GM21526 (cell line): ENCODE data around the gene MED10.

Experiments used
- ATAC-seq: cut with Tn5 transposase; IDR thresholded peaks from one replicate; pipeline ENCODE4 v1.9.1; 2021; ENCODE audit warnings: moderate library complexity; ENCODE audit not compliant: unreplicated experiment, low FRiP score

Gene MED10

DNA sequence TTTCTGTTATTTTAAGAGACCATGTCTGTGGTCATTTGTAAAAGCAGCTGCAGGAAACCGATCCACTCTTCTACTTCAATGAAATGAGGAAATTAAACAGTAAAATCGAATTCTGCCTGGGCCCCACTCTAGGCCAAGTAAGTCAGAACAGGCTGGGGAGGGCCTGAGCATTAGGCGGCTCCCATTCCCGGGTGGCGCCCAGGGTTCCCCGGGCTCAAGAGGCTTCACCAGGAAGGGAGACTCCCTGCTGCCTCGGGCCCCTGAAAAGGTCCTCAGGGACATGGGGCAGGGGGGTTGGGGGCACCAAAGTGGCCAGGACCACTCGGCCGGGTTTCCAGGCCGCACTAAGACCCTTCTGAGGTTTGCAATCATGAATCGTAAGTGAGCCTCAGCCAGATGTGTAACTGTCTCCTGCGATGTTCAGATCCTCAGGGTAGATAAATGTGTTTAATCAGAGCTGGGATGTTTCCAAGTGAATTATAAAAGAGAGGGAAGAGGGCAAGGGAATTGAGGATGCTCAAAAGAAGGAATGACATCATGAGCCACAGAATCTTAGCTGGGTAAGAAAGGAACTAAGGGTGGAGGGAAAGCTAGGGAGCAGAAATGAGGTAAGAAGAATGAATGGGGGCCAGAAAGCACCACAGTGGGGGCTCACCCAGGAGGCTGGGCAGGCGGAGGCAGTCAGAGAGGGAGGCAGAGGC, 24.6 kb downstream of the MED10 start:
- no peak for ATAC-seq

DNA sequence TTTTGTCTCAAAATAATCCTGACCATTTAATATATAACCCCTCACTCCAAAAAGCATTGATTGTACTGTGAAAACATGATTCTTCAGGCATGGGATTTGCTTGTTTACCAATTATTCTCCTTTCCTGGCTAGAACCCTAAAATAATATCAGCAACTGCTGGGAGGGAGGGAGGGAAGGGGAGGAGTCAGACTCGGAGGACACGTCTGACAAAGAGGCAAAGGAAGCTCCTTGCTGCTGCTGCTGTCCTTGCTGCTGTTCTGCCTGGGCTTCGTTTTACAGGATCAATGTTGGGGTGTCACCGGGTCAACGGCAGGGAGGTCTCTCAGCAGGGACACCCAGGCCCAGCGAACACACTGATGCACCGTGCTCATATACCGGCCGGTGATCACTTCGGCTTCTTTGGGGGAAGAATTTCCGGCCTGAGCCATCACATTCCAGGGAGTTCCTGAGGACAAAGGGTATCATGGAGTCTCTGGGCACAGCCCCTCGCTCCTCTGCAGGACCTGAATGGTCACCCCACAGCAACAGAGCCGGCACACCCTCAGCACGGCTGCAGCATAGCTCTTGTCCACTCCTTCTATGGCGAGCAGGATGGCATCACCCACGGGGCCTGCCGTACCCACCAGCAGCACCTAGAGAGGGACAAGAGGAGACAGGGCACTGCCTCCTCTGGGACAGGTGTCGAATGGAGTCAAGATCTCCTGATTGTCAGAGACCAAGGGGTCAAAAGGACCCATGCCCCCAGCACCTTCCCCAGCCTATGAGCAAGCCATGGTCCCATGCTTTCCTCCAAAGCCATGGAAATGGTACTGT, 27.9 kb downstream of the MED10 start:
- no peak for ATAC-seq

DNA sequence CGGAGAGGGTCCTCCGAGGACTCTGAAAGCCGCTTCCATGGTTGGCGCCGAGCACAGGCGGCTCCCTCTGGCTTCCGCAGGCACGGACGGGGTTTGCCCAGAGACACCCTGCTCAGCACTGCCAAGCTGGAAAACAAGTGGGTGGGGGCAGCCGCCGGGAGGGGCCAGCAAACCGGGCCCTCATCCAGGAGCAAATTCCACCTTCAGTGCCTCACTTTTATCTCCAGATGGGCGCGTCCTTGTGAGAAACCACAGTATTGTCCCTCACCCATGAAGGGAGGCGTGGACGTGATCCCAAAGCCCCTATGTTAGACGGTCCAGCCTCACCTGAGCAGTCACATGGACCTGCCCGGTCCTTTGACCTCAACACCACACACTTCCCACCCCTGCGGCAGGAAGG, 29.0 kb downstream of the MED10 start:
- no peak for ATAC-seq

DNA sequence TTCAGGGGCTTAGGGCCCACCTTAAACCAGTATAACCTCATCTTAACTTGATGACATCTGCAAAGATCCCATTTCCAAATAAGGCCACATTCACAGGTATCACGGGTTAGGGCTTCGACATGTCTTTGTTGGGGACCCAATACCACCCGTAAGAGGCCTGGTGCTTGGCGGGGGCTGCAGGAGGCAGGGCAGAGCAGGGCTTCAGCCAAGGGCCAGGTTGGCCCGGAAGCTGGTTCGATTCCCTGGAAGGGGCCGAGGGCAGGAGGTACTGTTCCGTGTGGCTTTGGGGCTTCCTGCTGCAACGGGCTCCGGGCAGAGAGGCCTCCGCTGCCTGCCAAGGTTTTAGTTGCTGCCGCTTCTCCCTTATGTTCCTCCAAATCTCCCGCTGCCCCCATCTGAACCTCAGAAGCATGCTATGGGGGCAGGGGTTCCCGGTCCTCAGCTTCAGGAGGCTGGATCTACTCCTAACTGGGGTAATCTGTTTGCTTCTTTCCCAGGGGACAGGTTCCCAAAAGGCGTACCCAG, 29.8 kb downstream of the MED10 start:
- ATAC-seq = no peak

DNA sequence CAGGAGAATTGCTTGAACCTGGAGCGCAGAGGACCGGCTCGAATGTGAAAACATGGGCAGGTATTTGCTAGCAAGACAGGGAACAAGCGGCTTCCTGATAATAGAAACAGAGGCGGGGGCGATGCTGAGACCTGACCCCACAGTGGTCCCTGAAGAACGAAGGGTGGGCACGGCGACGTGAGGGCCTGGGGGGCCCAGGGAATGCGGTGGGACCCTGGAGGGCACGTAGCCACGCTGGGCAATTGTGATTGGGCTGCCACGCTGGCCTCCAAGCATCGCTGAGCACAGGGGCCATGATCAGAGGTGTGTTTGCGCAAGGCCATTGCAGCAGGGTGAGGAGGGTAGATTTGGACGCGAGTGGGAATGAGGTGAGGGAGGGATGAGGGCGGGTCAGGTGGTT, 30.7 kb downstream of the MED10 start:
- no peak for ATAC-seq

DNA sequence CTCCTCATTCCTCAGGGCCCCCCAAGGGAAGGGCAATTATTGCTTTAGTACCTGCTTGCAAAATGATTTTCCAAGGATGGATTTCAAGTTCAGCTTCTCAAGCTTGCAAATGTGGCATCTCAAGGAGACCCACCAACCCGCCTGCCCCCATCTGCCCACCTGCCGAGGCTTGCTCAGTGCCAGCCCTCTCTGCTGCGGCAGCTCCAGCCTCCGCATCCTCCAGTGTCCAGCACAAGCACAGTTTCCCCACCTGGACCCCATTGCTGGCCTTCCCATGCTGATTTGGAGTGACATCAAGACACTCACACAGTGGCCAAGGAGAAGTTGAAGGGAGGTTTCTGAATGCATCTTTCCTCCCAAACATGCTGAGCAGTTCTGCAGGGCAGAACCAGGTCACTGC, 31.2 kb downstream of the MED10 start:
- no peak for ATAC-seq

DNA sequence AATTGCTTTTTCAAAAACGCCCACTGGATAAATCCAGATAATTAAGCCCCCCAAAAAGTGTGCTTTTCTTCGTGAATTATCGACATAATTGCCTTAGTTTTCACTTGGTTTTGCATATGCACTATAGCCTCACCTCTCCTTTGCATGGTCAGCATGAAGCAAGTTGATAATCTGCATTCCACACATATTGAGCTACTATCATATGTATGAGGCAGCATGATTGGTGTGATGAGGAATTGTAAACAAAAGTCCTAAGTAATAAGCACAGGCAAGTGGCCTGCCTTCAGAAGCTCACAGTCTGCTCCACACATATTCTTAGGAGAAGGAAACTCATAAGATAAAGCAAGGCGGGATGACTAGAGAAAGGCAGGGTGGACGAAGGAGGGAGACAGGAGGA, 33.8 kb downstream of the MED10 start:
- ATAC-seq = no peak

DNA sequence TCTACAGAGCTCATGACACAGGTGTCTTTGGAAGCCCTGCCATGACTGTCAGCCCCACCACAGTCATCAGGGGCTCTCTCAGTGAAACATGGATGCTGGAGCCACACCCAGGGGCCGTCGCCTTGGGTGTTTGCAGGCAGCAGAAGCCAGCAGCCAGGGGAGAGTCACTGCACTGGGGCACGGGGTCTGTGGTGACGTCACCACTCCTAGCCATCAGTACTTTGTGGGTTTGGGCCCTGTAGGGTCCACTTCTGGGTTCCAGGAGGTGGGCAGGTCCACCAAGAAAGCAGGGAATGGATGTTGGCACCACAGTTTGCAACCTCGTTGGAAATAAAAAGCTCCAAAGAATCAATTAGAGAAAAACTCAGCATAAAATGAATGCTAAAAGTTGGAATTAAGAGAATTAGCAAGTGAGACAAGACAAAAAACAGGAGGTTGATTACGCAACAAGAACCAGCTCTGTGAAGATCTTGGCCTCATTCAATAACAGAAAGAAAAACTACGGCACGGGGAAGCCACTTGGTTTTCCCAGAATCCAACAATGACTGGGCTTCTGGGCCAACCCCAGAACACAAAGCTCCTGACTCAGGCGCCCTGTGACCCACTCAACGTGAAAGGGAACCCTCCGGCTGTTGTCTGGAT, 34.3 kb downstream of the MED10 start:
- no peak for ATAC-seq

DNA sequence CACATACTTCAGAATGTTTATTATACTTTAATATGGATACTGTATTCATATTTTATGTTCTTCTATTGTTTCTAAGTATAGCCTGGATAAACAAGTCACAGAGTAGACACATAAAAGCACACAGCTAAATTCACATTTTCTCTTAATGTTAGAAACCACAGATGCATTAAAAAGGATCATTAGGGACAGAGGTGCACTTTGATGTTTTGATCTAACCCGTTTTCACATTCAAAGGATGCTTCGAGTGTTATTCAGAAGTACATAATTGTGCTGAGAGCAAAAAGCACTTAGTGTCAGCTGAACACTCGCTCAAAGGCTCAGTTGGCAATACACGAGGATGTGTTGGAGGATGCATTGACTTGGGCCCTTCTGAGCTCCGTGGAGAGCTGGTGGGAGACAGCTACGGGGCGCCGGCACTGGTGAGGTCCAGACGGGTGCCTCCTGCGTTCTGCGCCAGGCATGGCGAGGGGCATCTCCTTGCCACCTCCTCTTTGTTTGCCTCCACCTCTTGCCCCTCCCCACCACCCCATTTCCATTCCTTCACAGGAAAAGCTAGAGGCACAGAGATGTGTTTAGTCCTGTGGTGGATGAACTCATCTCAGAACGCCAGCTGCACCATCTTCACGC, 35.5 kb downstream of the MED10 start:
- no peak for ATAC-seq

DNA sequence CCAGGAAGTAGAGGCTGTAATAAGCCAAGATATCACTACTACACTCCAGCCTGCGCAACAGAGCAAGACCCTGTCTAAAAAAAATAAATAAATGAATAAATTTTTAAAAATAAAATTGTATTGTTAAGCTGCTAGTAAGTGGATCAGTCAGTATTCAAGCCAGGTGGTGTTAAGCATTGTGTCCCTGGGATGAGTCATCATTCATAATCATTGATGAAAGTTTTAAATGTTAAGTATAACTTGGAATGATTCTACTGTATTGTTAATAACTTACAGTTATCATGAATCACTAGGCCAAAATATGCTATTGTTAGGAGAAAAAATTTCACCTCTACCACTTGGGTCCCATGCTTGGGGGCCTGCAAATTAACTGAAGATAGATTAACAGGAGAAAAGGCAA, 38.2 kb downstream of the MED10 start:
- ATAC-seq = no peak

DNA sequence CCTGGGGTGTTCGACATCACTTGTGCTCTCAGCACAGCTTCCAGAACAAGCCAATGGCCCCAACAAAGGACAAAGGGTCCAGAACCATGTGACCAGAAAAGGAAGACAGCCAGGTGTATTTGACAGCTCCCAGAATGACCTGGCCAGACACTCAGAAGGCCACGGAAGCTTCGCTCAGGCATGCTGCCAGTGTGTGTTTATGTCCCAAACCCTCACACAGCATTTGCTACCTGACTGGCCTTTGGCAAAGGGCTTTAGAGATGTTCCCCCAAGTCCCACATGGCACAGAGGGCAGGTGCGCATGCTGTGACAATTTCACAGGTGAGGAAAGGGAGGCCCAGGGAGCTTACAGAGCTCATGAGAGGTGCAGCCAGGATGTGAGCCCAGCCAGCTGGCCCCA, 39.5 kb downstream of the MED10 start:
- no peak for ATAC-seq

DNA sequence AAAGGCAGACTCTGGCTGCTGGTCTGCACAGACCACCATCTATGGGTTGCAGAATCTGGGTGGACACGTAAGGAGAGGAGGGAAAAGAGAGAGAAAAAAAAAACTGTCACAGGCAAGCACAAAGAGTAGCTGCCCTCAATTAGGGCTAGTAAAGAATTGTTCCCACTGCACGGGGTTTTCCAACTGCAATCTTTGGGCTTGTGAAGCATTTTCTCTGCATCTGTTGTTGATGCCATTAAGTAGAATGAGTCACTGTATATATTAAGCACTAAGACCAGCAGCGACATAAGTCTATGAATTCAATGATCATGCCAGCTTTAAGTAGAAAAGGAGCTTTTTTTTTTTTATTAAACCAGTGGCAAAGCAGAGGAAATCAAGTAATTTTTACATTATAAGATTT, 40.2 kb downstream of the MED10 start:
- ATAC-seq = no peak

DNA sequence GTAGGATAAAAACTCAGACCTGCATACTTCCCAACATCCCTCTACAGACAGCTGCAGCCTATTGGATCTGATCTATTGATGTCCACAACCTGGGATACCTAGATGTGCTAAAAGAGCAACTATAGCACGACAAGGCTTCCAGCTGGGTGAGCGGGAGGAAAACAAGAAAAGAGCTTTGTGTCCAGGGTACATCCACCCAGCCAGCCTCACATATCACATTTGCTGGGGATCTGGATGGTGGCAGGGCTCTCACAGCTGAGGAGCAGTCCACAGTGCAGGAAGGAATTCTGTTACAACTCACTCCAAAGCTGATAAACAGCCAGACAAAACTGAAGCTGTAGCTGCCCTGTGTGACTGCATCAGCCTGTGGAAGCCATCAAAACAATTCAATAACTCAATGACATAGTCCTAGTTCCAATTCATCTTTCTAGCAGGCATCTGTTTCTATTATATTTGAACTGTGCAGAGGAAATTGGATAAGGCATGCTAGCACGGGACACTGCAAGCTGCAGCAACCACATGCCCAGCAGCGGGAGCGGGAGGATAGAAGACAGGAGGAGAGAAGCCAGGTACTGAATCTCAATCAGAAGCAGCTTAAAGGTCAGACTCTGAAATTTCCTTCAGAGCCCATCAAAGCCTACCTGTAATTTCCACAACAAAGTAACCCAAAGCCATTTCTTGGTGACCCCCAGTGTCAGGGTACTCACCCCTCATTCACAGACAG, 45.0 kb downstream of the MED10 start:
- no peak for ATAC-seq

DNA sequence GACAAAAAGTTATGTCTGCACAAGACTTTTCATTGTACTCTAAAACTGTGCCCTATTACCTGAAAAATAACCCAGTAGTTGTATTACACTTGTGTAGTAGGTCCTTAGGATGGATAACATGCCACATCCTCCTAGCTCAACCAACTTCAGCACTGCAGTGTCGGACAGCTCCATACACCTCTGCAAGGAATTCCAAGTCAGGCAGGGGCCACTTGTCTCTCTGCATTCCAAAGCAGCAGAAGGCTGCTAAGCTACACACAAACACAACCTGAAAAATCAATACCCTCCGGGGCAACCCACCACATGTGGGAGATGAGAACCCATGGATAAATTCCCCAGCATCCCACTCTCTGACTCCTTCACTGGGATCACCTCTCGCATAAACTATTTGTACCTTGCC, 50.2 kb downstream of the MED10 start:
- no peak for ATAC-seq

DNA sequence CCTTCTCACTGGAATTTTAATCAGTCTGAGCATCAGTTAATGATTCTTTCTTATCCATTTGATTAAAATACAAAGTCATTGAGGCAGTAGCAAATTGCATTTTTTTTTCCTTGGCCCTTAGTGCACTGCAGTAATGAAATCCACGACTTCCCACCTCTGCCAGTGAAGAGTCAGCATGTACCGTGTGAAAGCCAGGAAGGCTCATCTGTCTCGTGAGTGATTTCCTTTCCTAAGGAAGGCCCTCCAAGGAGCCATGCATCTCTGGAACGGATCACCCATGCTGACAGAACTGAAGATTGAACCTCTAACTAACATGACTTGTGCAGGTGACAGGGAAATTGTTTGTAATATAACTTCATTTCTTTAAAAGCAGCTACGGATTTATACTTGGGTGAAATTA, 51.6 kb downstream of the MED10 start:
- ATAC-seq = no peak

DNA sequence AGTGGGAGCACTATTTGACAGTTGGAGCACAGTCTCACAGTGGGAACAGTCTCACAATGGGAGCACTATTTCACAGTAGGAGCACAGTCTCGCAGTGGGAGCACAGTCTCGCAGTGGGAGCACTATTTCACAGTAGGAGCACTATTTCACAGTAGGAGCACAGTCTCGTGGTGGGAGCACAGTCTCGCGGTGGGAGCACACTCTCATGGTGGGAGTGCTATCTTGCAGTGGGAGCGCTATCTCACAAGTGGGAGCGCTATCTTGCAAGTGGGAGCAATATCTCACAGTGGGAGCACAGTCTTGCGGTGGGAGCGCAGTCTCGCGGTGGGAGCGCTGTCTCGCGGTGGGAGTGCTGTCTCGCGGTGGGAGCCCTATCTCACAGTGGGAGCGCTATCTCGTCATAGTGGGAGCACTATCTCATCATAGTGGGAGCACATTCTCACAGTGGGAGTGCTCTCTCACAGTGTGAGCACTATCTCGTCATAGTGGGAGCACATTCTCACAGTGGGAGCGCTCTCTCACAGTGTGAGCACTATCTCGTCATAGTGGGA, 56.1 kb downstream of the MED10 start:
- ATAC-seq = no peak
